Kidney tubule cell (primary cell): ENCODE measurements around the gene TNNC1.

ENCODE experiments used
- DNase-seq: peaks from one replicate; pipeline ENCODE4 v3.0.0-alpha.2; 2018; ENCODE audit warnings: low spot score

TNNC1 gene

GRCh38 chr3:52458770-52459545 is 5.1 kb upstream of the TNNC1 start:
- no peak for DNase-seq

- no peak for DNase-seq
These were observed 4.4 kb upstream of the TNNC1 start for GRCh38 chr3:52458031-52458760.

- DNase-seq: no peak
These were observed 3.0 kb upstream of the TNNC1 start for GRCh38 chr3:52456800-52457183.

DNA sequence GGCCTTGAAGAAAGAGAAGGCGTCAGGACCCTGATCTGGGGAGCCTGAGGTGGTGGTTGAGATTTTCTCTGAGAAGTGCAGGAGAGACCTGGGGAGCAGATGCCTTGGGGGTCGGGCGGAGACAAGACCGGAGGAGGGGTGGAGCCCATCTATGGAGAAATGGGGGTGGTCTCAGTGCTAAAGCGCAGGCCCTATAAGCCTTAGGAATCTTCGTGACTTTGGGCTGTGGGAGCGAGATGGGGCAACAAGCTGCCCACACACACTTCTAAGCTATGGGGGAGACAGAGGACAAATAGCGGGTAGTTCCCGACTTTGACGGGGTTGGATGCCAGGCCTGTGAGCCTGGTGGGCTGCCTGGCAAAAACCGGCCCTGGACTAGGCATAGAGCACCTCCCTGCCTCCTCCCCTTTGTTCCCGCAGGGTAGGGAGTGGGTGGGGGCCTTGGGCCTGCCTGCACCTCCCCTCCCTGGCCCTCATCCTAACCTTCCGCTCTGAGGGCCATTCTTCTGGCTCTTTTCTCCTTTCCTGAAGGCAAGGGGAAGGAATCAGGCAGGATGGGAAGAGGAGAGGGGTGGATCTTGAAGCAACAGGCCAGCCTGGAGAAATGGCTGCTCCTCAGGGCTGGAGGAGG is 2.4 kb upstream of the TNNC1 start:
- peak; percentile 17 for DNase-seq

DNA sequence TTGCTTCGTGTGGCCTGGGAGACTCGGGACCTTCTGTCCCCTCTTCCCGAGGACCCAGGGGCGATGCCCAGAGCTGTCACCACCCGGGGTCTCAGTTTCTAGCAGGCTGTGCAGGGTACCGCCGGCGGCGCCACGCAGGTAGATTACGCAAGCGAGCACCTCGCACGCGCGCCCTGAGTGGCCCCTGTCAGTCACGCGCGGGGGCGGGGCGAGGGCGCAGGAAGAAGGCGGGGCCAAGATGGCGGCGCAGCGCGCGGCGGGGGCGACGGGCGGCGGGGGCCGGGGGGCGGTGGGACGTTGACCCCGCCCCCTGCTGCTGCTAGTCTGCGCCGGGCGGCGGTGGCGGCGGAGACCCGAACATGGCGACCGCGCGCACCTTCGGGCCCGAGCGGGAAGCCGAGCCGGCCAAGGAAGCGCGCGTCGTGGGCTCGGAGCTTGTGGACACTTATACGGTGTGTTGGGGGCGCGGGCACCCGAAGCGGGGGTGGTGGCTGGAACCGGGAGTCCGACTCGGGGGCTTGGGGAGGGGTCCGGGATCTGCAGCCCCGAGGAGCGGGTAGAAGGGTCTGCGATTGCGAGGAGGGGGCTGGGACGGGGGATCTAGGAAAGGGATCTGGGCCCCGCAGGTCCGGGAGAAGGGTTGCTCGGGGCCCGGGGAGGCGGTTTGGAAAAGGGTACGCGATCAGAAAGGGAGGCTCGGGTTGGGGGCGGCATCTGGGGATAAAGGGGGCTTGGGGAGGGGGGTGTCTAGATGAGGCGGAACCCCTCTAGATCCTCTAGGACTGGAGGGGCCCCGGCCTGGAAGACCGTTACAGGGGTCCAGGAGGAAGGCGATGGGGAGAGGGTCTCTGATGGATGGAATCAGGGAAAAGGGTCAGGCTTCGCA is 1.7 kb upstream of the TNNC1 start, which contains the start of gene NISCH:
TSS of gene NISCH (plus strand) at position 322 of the 886 bp plus-strand sequence. CDS start at position 360, 38 bp downstream.
- DNase-seq: peak; percentile 86

DNA sequence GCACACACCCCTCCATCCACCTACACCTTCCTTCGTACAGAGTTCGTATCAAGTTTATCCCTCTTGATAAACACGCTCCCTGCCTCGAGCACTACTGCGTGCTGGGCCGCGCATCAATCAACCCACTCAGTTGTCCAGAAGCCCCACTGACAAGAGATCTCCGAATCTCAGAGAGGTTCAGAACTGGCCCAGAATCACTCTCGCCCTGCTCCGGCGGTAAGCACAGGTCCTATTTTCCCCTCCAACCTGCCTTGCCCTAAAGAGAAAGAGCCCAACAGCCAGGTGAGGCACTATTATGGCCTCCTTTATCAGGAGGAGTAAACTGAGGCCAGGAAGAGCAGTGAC is 1.1 kb upstream of the TNNC1 start:
- no peak for DNase-seq

GRCh38 chr3:52454250-52454937 is 553 bp upstream of the TNNC1 start:
- DNase-seq: no peak

- DNase-seq: no peak
These were observed 1.1 kb downstream of the TNNC1 start for GRCh38 chr3:52452570-52453221.

DNA sequence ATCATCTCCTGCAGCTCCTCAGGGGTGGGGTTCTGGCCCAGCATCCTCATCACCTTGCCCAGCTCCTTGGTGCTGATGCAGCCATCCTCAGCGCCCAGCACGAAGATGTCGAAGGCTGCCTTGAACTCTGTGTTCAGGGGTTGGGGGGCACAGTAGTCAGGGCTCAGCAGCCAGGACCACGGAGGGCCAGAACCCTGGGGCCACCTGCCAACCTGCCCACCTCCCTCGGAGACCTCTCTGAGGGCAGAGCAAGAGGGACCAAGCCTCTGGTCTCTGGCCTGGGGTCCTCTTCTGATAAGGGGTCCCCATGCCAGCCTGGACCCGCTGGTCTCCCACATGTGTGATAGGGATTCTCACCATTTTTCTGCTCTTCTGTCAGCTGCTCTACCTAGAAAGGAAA is 1.7 kb downstream of the TNNC1 start:
- DNase-seq: no peak

- DNase-seq: no peak
These were observed 2.4 kb downstream of the TNNC1 start for GRCh38 chr3:52451237-52452083.

- DNase-seq: no peak
These were observed 3.2 kb downstream of the TNNC1 start for GRCh38 chr3:52450489-52451236.

DNA sequence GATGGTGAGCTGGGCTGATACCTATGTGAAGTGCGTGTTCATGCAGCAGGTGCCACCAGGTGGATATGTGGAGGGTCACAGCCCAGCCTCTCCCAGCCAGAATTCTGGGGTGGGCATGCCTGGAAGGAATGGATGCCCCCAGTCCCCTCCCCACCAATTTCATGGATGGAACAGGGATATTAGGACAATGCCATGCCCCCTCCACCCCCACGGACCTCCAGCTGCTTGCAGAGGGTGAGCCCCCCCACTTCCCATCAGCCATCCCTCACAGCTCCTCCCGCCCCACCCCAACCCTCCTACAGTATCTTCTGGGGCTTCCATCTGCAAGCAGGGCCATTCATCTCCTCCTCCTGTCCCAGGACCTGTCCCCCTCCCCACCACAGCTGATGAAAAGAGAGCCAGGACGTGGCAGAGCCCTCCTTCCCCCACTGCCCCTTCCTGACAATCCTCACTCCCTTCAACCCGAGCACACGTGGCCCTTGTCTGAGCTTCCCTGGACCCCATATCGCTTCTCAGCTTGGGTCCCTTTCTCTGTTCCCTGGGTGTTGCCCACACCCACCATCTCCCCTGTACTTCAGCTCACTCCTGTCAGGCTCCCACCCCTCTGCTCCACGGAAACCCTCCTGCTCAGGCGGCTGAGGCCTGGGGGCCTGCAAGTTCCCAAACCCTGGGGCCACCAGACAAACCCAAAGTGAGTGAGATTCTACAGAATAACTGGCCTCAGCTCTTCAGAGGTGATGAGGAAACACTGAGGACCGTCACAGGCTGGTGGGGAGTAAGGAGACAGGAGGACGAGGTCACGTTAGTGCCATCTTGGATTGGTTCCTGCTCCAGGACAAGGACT is 6.1 kb downstream of the TNNC1 start:
- no peak for DNase-seq

- DNase-seq: peak; percentile 45
These were observed 7.0 kb downstream of the TNNC1 start for GRCh38 chr3:52446631-52447511.

DNA sequence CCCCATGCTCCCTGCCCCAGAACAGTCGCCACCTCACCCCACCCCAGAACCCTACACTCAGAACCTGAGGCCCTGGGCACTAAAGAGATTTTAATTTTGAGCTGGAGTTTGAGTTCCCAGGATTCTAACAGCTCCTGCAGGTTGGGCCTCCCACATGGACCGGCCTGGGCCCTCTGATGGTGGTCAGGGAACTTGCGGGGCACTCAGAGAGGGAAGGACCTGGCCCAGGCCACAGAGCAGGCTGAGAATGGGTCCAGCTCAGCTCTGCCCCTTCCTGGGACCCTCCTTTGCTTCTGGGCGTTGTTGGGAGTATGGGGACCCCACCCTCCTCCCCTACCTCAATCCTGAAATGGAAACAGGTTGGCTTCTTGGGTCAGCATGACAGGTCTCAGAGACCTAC is 7.8 kb downstream of the TNNC1 start:
- no peak for DNase-seq

GRCh38 chr3:52444860-52445793 is 8.7 kb downstream of the TNNC1 start, which contains the start of gene SEMA3G:
Gene SEMA3G (minus strand): TSS chr3:52445103. CDS start chr3:52445027, 76 bp downstream.
- peak; percentile 71 for DNase-seq
